HT1080 (cell line): Measurements from ENCODE around the gene RAB10. TPM values are rescaled to one million over a fixed set of nuclear protein-coding genes. Genes with fewer than 3 reads are reported as not detected.
A peak's percentile ranks its signal among the peaks of the same experiment; 100 is the strongest.
"Not testable (repeated sequence)": the region's sequence is repeated elsewhere in the genome, so short reads cannot be mapped to it uniquely, and the experiment has no call there.

Experiments used
- DNase-seq: peaks from one replicate; pipeline ENCODE4 v3.0.0-alpha.2; 2015; ENCODE audit warnings: low read depth
- total RNA-seq: library from RNA; depleted of rRNA; stranded (reverse); fragments of >200 nt; shearing (Covaris generic); gene quantifications from 2 replicates; pipeline ENCODE4 v1.2.3, GENCODE V29; 2014

Gene RAB10
- total RNA-seq, 1 experiment from 2014 or later, result 126 TPM

DNA sequence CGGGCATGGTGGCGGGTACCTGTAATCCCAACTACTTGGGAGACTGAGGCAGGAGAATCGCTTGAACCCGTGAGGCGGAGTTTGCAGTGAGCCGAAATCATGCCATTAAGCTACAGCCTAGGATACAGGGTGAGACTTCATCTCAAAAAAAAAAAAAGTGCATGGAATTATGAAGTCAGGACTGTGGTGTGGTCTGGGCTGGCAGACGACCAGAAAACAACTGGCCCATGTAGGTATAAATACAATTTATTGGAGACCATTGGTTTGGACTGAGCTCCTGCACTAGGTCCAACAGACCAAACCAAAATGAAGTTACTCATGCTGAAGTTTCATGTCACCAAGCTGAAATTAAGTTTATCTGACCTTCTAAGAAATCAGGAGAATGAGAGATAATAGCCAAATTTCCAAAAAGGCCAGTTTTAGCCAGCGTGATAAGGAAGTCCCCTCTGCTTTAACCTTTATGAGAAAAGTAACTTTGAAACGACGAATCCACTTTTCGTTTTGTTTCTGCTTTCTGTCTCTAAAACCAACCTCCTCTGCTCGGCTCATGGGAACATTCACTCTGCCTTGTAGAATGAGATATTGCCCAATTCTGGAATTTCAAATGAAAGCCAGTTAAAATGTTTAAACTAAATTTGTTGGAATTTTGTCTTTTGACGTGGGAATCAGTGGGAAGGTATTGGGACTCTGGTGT lies 17.7 kb upstream of the RAB10 start:
- DNase-seq, result no peak

GRCh38 chr2:26016706-26017045 lies 17.2 kb upstream of the RAB10 start:
- DNase-seq, result not testable (repeated sequence)

- DNase-seq, result no peak
These were observed 16.3 kb upstream of the RAB10 start for GRCh38 chr2:26017464-26018183.

GRCh38 chr2:26018184-26019055 lies 15.5 kb upstream of the RAB10 start:
- DNase-seq, result peak; percentile 92

- DNase-seq, result no peak
These were observed 13.6 kb upstream of the RAB10 start for GRCh38 chr2:26020231-26020640.

DNA sequence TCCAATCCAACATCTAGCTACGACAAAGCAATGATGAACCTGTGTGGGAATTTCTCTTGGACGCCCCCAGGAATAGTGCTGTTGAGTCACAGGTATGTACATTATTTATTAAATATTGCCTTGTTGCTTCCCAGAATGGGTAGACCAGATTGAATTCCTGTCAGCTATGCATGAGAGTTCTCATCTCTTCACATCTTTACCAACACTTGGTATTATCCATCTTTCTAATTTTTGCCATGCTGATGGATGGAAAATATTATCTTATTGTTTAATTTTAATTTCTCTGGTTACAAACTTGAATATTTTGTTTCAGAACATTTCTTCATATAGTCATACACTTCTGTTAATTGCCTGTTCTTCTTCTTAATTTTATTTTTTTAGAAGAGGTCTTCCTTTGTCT lies 9.6 kb upstream of the RAB10 start:
- DNase-seq, result no peak

GRCh38 chr2:26025509-26025908 lies 8.4 kb upstream of the RAB10 start:
- no peak for DNase-seq

GRCh38 chr2:26028083-26028482 lies 5.8 kb upstream of the RAB10 start:
- DNase-seq, result not testable (repeated sequence)

DNA sequence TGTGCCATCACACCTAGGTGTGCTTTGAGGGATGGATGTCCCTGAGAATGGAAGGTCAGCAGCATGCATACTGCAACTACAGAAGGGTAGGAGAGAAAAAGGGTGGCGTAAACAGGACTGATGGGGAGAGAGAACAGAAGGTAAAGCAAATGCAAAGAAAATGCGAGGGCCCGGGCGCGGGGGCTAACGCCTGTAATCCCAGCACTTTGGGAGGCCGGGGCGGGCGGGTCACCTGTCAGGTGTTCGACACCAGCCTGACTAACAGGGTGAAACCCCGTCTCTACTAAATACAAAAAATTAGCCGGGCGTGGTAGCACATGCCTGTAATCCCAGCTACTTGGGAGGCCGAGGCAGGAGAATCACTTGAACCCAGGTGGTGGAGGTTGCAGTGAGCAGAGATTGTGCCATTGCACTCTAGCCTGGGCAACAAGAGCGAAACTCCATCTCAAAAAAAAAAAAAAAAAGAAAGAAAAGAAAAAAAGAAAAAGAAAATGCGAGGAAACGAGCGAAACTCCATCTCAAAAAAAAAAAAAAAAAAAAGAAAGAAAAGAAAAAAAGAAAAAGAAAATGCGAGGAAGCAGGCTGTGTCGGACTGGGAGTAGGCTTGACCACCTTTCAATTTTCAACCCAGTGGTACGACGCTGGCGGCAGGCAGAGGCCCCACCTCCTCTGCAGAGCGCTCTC lies 1.2 kb upstream of the RAB10 start:
- not testable (repeated sequence) for DNase-seq

GRCh38 chr2:26033270-26033817 lies 540 bp upstream of the RAB10 start:
- DNase-seq, result peak; percentile 82

DNA sequence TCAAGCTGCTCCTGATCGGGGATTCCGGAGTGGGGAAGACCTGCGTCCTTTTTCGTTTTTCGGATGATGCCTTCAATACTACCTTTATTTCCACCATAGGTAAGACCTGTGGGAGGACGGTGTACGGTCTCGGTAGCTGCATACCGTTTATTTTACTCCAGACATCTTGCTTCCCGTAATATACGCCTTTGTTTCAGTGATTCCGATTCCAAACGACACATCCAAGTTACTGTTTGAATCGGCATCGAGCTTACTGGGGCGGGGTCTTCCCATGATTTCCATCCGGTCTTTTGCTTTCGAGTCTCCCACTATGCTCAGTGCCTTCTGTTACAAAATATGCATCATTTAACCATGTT lies 731 bp downstream of the RAB10 start:
- no peak for DNase-seq

GRCh38 chr2:26035090-26035743 lies 1.3 kb downstream of the RAB10 start:
- DNase-seq, result no peak

DNA sequence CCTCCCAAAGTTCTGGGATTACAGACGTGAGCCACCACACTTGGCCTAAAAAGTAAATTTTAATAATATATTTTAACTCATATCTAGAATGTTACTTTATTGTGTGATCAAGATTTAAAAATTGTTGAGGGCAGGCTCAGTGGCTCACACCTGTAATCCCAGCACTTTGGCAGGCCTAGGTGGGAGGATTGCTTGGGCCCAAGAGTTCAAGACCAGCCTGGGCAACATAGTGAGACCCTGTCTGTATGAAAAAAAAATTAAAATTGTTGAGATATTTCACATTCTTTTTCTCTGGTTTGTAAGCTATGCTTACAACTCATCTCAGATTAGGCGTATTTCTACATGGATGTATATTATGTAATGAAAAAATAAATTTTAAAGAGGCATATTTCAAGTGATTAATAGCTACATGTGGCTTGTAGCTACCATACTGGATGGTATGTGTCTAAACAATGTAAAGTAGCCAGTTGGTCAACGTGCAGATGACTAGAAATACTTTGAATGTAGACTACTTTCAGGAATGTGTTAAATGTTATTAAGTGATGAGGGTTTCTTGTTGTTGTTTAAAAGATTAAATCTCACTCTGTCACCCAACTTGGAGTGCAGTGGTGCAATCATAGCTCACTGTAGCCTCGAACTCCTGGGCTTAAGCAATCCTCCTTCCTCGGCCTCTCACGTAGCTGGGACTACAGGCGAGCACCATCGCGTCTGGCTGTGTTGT lies 5.9 kb downstream of the RAB10 start:
- DNase-seq, result no peak

GRCh38 chr2:26043109-26043508 lies 9.2 kb downstream of the RAB10 start:
- no peak for DNase-seq

DNA sequence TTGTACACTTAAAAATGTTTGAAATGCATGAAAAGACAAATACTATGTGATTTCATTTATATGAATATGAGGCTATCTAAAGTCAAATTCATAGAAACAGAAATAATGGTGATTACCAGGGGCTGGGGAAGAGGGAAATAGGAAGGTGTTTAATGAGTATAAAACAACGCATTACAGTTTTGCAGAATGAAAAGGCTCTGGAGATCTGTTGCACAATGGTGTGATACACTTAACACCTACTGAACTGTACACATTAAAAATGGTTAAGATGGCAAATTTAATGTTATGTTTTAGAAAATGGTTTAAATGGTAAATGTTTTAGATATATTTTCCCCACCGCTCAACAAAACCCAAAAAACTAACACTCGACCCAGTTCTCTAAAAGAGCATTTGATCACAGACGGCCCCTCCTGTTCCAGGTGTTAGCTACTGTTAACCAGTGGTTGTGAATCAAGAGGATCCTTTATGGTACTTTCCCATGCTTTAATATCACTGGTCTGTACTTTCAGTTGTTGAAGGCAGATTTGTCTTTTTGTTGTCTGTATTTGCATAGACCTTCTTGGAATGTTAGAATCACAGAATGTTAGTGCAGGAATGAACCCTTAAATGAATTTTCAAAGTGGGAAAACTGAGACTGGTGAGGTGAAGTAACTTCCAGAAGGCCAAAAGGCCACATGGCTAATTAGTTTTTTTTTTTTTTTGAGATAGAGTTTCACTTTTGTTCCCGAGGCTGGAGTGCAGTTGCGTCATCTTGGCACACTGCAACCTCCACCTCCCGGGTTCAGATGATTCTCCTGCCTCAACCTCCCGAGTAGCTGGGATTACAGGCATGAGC lies 10.2 kb downstream of the RAB10 start:
- DNase-seq, result peak; percentile 27

GRCh38 chr2:26048791-26049190 lies 14.9 kb downstream of the RAB10 start:
- no peak for DNase-seq

- no peak for DNase-seq
These were observed 15.8 kb downstream of the RAB10 start for GRCh38 chr2:26049641-26050040.

GRCh38 chr2:26052740-26053139 lies 18.9 kb downstream of the RAB10 start:
- DNase-seq, result no peak
